OCI-M2 (cell line): ENCODE results near the gene RAD51AP1.

Experiments used
- DNase-seq: peaks from one replicate; lab custom pipeline; 2025; ENCODE audit not compliant: unreplicated experiment; lab: John Stamatoyannopoulos, UW

Gene RAD51AP1

GRCh38 chr12:4540638-4541037 lies 1.9 kb downstream of the RAD51AP1 start:
- no peak for DNase-seq

- DNase-seq: no peak
Measured at GRCh38 chr12:4545195-4545594, 6.5 kb downstream of the RAD51AP1 start.

- DNase-seq: no peak
Measured at GRCh38 chr12:4552191-4552590, 13.5 kb downstream of the RAD51AP1 start.

GRCh38 chr12:4553943-4554342 lies 15.3 kb downstream of the RAD51AP1 start:
- no peak for DNase-seq

GRCh38 chr12:4555804-4556203 lies 17.1 kb downstream of the RAD51AP1 start:
- no peak for DNase-seq

- no peak for DNase-seq
Measured at GRCh38 chr12:4556735-4557530, 18.2 kb downstream of the RAD51AP1 start.

- no peak for DNase-seq
Measured at GRCh38 chr12:4557586-4557985, 18.9 kb downstream of the RAD51AP1 start.

GRCh38 chr12:4558171-4558570 lies 19.5 kb downstream of the RAD51AP1 start:
- DNase-seq: no peak

GRCh38 chr12:4562034-4562657 lies 23.5 kb downstream of the RAD51AP1 start, which contains the start of gene DYRK4:
TSS of gene DYRK4 (plus strand) at chr12:4562208. CDS start at chr12:4562246, 38 bp downstream.
- no peak for DNase-seq

- DNase-seq: no peak
Measured at GRCh38 chr12:4563336-4563735, 24.6 kb downstream of the RAD51AP1 start.

GRCh38 chr12:4564818-4565217 lies 26.1 kb downstream of the RAD51AP1 start:
- no peak for DNase-seq

- no peak for DNase-seq
Measured at GRCh38 chr12:4566474-4566873, 27.8 kb downstream of the RAD51AP1 start.

- peak; percentile 49 for DNase-seq
Measured at GRCh38 chr12:4567073-4567881, 28.6 kb downstream of the RAD51AP1 start.

GRCh38 chr12:4569261-4569660 lies 30.6 kb downstream of the RAD51AP1 start:
- DNase-seq: no peak

GRCh38 chr12:4572680-4573079 lies 34.0 kb downstream of the RAD51AP1 start:
- no peak for DNase-seq

GRCh38 chr12:4579305-4580102 lies 40.8 kb downstream of the RAD51AP1 start:
- DNase-seq: no peak

- DNase-seq: no peak
Measured at GRCh38 chr12:4580281-4580688, 41.6 kb downstream of the RAD51AP1 start.

GRCh38 chr12:4584281-4584680 lies 45.6 kb downstream of the RAD51AP1 start:
- DNase-seq: no peak

GRCh38 chr12:4584896-4585295 lies 46.2 kb downstream of the RAD51AP1 start:
- DNase-seq: no peak

GRCh38 chr12:4586500-4586899 lies 47.8 kb downstream of the RAD51AP1 start:
- DNase-seq: no peak

- DNase-seq: no peak
Measured at GRCh38 chr12:4587108-4587507, 48.4 kb downstream of the RAD51AP1 start.
